Stimulated activated CD4-positive, alpha-beta T cell treated with anti-CD3 and anti-CD28 coated beads, Interleukin-12 subunit alpha, Interleukin-12 subunit beta, amount 100 ng/mL, for 48 hours (primary cell): ENCODE results near the gene TNKS2.
A peak's percentile ranks its signal among the peaks of the same experiment; 100 is the strongest.
"Not testable (repeated sequence)": the region's sequence is repeated elsewhere in the genome, so short reads cannot be mapped to it uniquely, and the experiment has no call there.

Experiments
- DNase-seq, 3 donors: peaks; one replicate each; pipeline ENCODE4 v3.0.0-alpha.2; 2020; ENCODE audit warnings: low read depth in 2 of 3, low spot score in 1 of 3

The TNKS2 gene

GRCh38 chr10:91797874-91798648 lies at the start of gene TNKS2:
Gene TNKS2 (plus strand): TSS chr10:91798426. CDS start chr10:91798691, 265 bp downstream.
- DNase-seq, result peak; percentile 86 to 93 (median 89)

- not testable (repeated sequence) for DNase-seq
Measured at GRCh38 chr10:91749592-91749991, 48.6 kb upstream of the TNKS2 start.

GRCh38 chr10:91756286-91756685 lies 41.9 kb upstream of the TNKS2 start:
- no peak for DNase-seq

GRCh38 chr10:91758303-91759146 lies 39.7 kb upstream of the TNKS2 start:
- no peak for DNase-seq

GRCh38 chr10:91759581-91759986 lies 38.6 kb upstream of the TNKS2 start:
- no peak for DNase-seq

- no peak for DNase-seq
Measured at GRCh38 chr10:91761721-91762120, 36.5 kb upstream of the TNKS2 start.

GRCh38 chr10:91762878-91763277 lies 35.3 kb upstream of the TNKS2 start:
- DNase-seq, result no peak

GRCh38 chr10:91766676-91767075 lies 31.6 kb upstream of the TNKS2 start:
- DNase-seq, result no peak

- DNase-seq, result no peak
Measured at GRCh38 chr10:91768123-91768522, 30.1 kb upstream of the TNKS2 start.

GRCh38 chr10:91771907-91772306 lies 26.3 kb upstream of the TNKS2 start:
- DNase-seq, result no peak

GRCh38 chr10:91772461-91772860 lies 25.8 kb upstream of the TNKS2 start:
- no peak for DNase-seq

GRCh38 chr10:91772869-91773268 lies 25.4 kb upstream of the TNKS2 start:
- no peak for DNase-seq

GRCh38 chr10:91774571-91774970 lies 23.7 kb upstream of the TNKS2 start:
- DNase-seq, result no peak

GRCh38 chr10:91775731-91776130 lies 22.5 kb upstream of the TNKS2 start:
- DNase-seq, result no peak

- DNase-seq, result no peak
Measured at GRCh38 chr10:91776266-91776665, 22.0 kb upstream of the TNKS2 start.

- no peak for DNase-seq
Measured at GRCh38 chr10:91778485-91778884, 19.7 kb upstream of the TNKS2 start.

- DNase-seq, result no peak
Measured at GRCh38 chr10:91779011-91779605, 19.1 kb upstream of the TNKS2 start.

- DNase-seq, result no peak
Measured at GRCh38 chr10:91782539-91782938, 15.7 kb upstream of the TNKS2 start.

- DNase-seq, result no peak
Measured at GRCh38 chr10:91785830-91786229, 12.4 kb upstream of the TNKS2 start.

- DNase-seq, result no peak
Measured at GRCh38 chr10:91787258-91787657, 11.0 kb upstream of the TNKS2 start.

- DNase-seq, result no peak
Measured at GRCh38 chr10:91787810-91788209, 10.4 kb upstream of the TNKS2 start.

- DNase-seq, result no peak
Measured at GRCh38 chr10:91788527-91788926, 9.7 kb upstream of the TNKS2 start.
